22Rv1 (cell line): ENCODE results near the gene DYNC2H1.
A peak's percentile ranks its signal among the peaks of the same experiment; 100 is the strongest.

Experiments
- H3K27ac ChIP-seq: fragments of 450-650 bp; 2 replicates; pipeline ENCODE4 v1.5.1; 2017
- CTCF ChIP-seq: fragments of 450-650 bp; IDR thresholded peaks from 2 replicates; pipeline ENCODE4 v1.5.1; 2017; ENCODE audit warnings: mild to moderate bottlenecking
- ZFX ChIP-seq: fragments of 450-650 bp; IDR thresholded peaks from 2 replicates; pipeline ENCODE4 v1.6.1; 2017; ENCODE audit warnings: antibody characterized with exemption, borderline replicate concordance

DYNC2H1 gene

GRCh38 chr11:103284260-103284659 is 175.0 kb downstream of the DYNC2H1 start:
- TF ChIP-seq ZFX (no peak), CTCF (no peak)
- no peak overlapping the region for H3K27ac ChIP-seq

GRCh38 chr11:103294516-103294915 is 185.3 kb downstream of the DYNC2H1 start:
- no peak overlapping the region for H3K27ac ChIP-seq
- TF ChIP-seq CTCF, result no peak
- no peak for TF ChIP-seq ZFX

- TF ChIP-seq ZFX (no peak), CTCF (no peak)
- H3K27ac ChIP-seq, result no peak overlapping the region
These were observed 186.5 kb downstream of the DYNC2H1 start for GRCh38 chr11:103295704-103296103.

- H3K27ac ChIP-seq, result no peak overlapping the region
- TF ChIP-seq ZFX (no peak), CTCF (no peak)
These were observed 188.7 kb downstream of the DYNC2H1 start for GRCh38 chr11:103297900-103298299.

GRCh38 chr11:103315248-103315647 is 206.0 kb downstream of the DYNC2H1 start:
- H3K27ac ChIP-seq, result no peak overlapping the region
- no peak for TF ChIP-seq CTCF
- TF ChIP-seq ZFX, result no peak

- H3K27ac ChIP-seq, result peak overlapping the region; percentile 47
These were observed 207.9 kb downstream of the DYNC2H1 start for GRCh38 chr11:103317118-103317517.

GRCh38 chr11:103322821-103323220 is 213.6 kb downstream of the DYNC2H1 start:
- no peak for TF ChIP-seq ZFX
- no peak for TF ChIP-seq CTCF
- no peak overlapping the region for H3K27ac ChIP-seq

More at GRCh38 chr11:103317118-103317517, 207.9 kb downstream of the DYNC2H1 start:
- TF ChIP-seq ZFX (no peak), CTCF (no peak)
